Upper lobe of left lung (tissue), 4 donors: Measurements from ENCODE around the gene MYO1F.

Experiments used
- POLR2A ChIP-seq, 4 donors: fragments of 450-650 bp; IDR thresholded peaks; one replicate each; pipeline ENCODE4 v1.5.1; 2016 to 2017; ENCODE audit warnings: antibody characterized with exemption in 4 of 4, mild to moderate bottlenecking in 2 of 4
- POLR2AphosphoS5 ChIP-seq, 2 donors: sonication (generic); formaldehyde crosslinking; IDR thresholded peaks; one replicate each; pipeline ENCODE4 v1.5.1; 2017; ENCODE audit warnings: antibody characterized with exemption in 2 of 2
- TF ChIP-seq, protein P1 (sequence below), 6 experiments: fragments of 450-650 bp in 4 of 6; fragments of 200-600 bp in 2 of 6; sonication (generic) in 2 of 6; IDR thresholded peaks; one replicate each; pipeline ENCODE4 v1.5.1; 2016 to 2019; ENCODE audit warnings: antibody characterized with exemption in 6 of 6

DNA sequence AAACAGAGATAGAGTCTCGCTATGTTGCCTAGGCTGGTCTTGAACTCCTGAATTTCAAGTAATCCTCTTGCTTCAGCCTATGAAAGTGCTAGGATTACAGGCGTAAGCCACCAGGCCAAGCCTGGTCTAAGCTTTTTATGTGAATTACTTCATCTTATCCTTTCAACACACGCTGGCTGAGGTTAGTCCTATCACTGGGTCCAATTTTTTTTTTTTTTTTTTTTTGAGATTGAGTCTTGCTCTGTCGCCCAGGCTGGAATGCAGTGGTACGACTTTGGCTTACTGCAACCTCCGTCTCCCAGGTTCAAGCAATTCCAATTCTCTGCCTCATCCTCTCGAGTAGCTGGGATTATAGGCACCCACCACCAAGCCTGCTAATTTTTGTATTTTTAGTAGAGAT is 10.4 kb downstream of the MYO1F start:
- no peak for TF ChIP-seq POLR2AphosphoS5 (IDR thresholded peaks at IDR 0.05)
- no peak for TF ChIP-seq POLR2A (IDR thresholded peaks at IDR 0.05)
- TF ChIP-seq, protein P1, sequence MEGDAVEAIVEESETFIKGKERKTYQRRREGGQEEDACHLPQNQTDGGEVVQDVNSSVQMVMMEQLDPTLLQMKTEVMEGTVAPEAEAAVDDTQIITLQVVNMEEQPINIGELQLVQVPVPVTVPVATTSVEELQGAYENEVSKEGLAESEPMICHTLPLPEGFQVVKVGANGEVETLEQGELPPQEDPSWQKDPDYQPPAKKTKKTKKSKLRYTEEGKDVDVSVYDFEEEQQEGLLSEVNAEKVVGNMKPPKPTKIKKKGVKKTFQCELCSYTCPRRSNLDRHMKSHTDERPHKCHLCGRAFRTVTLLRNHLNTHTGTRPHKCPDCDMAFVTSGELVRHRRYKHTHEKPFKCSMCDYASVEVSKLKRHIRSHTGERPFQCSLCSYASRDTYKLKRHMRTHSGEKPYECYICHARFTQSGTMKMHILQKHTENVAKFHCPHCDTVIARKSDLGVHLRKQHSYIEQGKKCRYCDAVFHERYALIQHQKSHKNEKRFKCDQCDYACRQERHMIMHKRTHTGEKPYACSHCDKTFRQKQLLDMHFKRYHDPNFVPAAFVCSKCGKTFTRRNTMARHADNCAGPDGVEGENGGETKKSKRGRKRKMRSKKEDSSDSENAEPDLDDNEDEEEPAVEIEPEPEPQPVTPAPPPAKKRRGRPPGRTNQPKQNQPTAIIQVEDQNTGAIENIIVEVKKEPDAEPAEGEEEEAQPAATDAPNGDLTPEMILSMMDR (IDR thresholded peaks at IDR 0.05): no peak
